ENCODE data around the gene MARK1. TPM values are rescaled to one million over a fixed set of nuclear protein-coding genes. Genes with fewer than 3 reads are reported as not detected.

Gene MARK1
- polyA plus RNA-seq, 1 of the 3 experiments (the other 2 are of a cell fraction): 3.1 TPM

DNA sequence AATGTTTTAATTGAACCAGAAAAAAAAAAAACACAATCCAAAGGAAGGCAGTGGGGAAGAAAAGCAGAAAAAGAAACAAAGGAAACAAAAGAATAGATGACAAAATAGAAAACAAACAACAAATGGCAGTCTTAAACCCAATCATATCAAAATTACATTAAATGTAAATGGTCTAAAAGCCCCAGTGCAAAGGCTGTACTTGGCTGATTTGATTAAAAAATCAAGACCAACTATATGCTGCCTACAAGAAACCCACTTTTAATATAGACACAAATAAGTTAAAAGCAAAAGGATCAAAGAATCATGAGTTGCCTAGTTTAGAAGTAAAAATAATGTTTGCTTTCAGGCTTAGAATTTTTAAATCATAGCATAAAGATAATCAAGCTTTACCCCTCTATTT lies 142.4 kb downstream of the MARK1 start:
- H3F3A ChIP-seq (replicated peaks; ENCODE audit: insufficient read depth): no peaks in the 10 kb centered on the region
- CTCF ChIA-PET: interaction anchor here (0.6 to 1.0 kb wide), 3 partner anchors 9 to 63 kb away, joined by 3 read pairs; no protein-coding TSS in a partner anchor
- H3K4me1 ChIP-seq (ENCODE audit: control insufficient read depth in 1 of 2, insufficient read depth in 2 of 2, low read depth in 1 of 2, low read length in 1 of 2): no peaks in the 10 kb centered on the region
- H3K9me2 ChIP-seq: no peaks in the 10 kb centered on the region
- H3K79me2 ChIP-seq (ENCODE audit: insufficient read depth): no peaks in the 10 kb centered on the region
- H3K4me3 ChIP-seq (ENCODE audit: low read depth in 2 of 2, low read length in 1 of 2): no peak overlapping the region
- no peak for DNase-seq
- H3K27me3 ChIP-seq (ENCODE audit: insufficient read depth): no peaks in the 10 kb centered on the region
- no peaks in the 10 kb centered on the region for H3K9me3 ChIP-seq
- no peak overlapping the region for H3K9ac ChIP-seq
- H3K36me3 ChIP-seq (replicated peaks in 1 of 2; ENCODE audit: control insufficient read depth in 1 of 2, insufficient read depth in 2 of 2, low read length in 1 of 2): peaks cover 0 to 3% of the 10 kb centered on the region in 2 experiments
- POLR2A ChIA-PET: no interaction called here
- H4K20me1 ChIP-seq (ENCODE audit: insufficient read depth): no peaks in the 10 kb centered on the region
- H2AFZ ChIP-seq (ENCODE audit: low read depth): no peak overlapping the region
- H3K27ac ChIP-seq (ENCODE audit: low read depth in 2 of 2, low read length in 1 of 2): no peak overlapping the region
- TF ChIP-seq GABPA (IDR thresholded peaks at IDR 0.05; ENCODE audit: low read depth) (no peak), NRF1 (IDR thresholded peaks at IDR 0.05; ENCODE audit: low read depth, low read length) (no peak), ELF1 (IDR thresholded peaks at IDR 0.05) (no peak), JUND (IDR thresholded peaks at IDR 0.05) (no peak), SIN3A (IDR thresholded peaks at IDR 0.05; ENCODE audit: borderline replicate concordance, low read depth, low read length) (no peak), SMC3 (IDR thresholded peaks at IDR 0.05; ENCODE audit: low read depth, low read length) (no peak), FOSL2 (IDR thresholded peaks at IDR 0.05; ENCODE audit: borderline replicate concordance, low read depth) (no peak), RCOR1 (IDR thresholded peaks at IDR 0.05; ENCODE audit: low read length) (no peak), MXI1 (IDR thresholded peaks at IDR 0.05; ENCODE audit: low read depth, low read length) (no peak)
- TF ChIP-seq, protein P1, sequence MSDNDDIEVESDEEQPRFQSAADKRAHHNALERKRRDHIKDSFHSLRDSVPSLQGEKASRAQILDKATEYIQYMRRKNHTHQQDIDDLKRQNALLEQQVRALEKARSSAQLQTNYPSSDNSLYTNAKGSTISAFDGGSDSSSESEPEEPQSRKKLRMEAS (IDR thresholded peaks at IDR 0.05; ENCODE audit: low read depth): no peak
- TF ChIP-seq, protein P2, sequence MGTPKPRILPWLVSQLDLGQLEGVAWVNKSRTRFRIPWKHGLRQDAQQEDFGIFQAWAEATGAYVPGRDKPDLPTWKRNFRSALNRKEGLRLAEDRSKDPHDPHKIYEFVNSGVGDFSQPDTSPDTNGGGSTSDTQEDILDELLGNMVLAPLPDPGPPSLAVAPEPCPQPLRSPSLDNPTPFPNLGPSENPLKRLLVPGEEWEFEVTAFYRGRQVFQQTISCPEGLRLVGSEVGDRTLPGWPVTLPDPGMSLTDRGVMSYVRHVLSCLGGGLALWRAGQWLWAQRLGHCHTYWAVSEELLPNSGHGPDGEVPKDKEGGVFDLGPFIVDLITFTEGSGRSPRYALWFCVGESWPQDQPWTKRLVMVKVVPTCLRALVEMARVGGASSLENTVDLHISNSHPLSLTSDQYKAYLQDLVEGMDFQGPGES (IDR thresholded peaks at IDR 0.05; ENCODE audit: low read depth, low read length): no peak
- TF ChIP-seq, protein P3, sequence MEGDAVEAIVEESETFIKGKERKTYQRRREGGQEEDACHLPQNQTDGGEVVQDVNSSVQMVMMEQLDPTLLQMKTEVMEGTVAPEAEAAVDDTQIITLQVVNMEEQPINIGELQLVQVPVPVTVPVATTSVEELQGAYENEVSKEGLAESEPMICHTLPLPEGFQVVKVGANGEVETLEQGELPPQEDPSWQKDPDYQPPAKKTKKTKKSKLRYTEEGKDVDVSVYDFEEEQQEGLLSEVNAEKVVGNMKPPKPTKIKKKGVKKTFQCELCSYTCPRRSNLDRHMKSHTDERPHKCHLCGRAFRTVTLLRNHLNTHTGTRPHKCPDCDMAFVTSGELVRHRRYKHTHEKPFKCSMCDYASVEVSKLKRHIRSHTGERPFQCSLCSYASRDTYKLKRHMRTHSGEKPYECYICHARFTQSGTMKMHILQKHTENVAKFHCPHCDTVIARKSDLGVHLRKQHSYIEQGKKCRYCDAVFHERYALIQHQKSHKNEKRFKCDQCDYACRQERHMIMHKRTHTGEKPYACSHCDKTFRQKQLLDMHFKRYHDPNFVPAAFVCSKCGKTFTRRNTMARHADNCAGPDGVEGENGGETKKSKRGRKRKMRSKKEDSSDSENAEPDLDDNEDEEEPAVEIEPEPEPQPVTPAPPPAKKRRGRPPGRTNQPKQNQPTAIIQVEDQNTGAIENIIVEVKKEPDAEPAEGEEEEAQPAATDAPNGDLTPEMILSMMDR (IDR thresholded peaks at IDR 0.05): no peak
- no peak overlapping the region for H3K4me2 ChIP-seq

DNA sequence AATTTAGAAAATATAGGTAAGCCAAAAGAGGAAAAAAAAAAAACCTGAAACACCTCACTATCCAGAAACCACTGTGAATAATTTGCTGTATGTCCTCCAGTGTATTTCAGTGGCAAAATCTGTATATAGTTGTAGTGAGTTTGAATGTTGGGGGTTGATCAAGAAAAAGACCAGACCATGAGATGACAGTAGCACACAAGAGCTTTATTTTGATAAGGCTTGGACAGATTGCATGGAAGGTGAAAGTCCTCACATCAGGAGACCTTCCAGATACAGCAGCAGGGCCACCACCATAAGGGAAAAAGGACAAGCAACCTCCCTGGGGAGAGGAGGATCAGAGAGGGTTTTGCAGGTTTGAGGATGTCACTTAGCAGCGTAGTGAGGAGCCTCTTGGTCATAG lies 146.0 kb downstream of the MARK1 start:
- POLR2A ChIA-PET: no interaction called here
- Histone ChIP-seq H3K9me3 (no peaks in the 10 kb centered on the region), H4K20me1 (ENCODE audit: insufficient read depth) (no peaks in the 10 kb centered on the region), H3F3A (replicated peaks; ENCODE audit: insufficient read depth) (no peaks in the 10 kb centered on the region), H3K36me3 (replicated peaks in 1 of 2; ENCODE audit: control insufficient read depth in 1 of 2, insufficient read depth in 2 of 2, low read length in 1 of 2) (no peaks in the 10 kb centered on the region), H3K27ac (ENCODE audit: low read depth in 2 of 2, low read length in 1 of 2) (no peak overlapping the region), H3K79me2 (ENCODE audit: insufficient read depth) (no peaks in the 10 kb centered on the region), H3K4me2 (no peak overlapping the region), H3K9ac (no peak overlapping the region), H2AFZ (ENCODE audit: low read depth) (no peak overlapping the region), H3K4me1 (ENCODE audit: control insufficient read depth in 1 of 2, insufficient read depth in 2 of 2, low read depth in 1 of 2, low read length in 1 of 2) (no peaks in the 10 kb centered on the region), H3K27me3 (ENCODE audit: insufficient read depth) (no peaks in the 10 kb centered on the region), H3K4me3 (ENCODE audit: low read depth in 2 of 2, low read length in 1 of 2) (no peak overlapping the region), H3K9me2 (no peaks in the 10 kb centered on the region)
- DNase-seq: no peak
- TF ChIP-seq MEF2A (IDR thresholded peaks at IDR 0.05; ENCODE audit: borderline replicate concordance, low read depth): no peak
- TF ChIP-seq RAD21 (IDR thresholded peaks at IDR 0.05; ENCODE audit: low read length): no peak
- no peak for TF ChIP-seq GATA2 (CRISPR knock-in tag; IDR thresholded peaks at IDR 0.05)
- no peak for TF ChIP-seq NRF1 (IDR thresholded peaks at IDR 0.05; ENCODE audit: low read depth, low read length)
- TF ChIP-seq, protein P4, sequence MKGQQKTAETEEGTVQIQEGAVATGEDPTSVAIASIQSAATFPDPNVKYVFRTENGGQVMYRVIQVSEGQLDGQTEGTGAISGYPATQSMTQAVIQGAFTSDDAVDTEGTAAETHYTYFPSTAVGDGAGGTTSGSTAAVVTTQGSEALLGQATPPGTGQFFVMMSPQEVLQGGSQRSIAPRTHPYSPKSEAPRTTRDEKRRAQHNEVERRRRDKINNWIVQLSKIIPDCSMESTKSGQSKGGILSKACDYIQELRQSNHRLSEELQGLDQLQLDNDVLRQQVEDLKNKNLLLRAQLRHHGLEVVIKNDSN (IDR thresholded peaks at IDR 0.05; ENCODE audit: borderline replicate concordance, low read depth): no peak
- TF ChIP-seq FOXJ3 (CRISPR knock-in tag; IDR thresholded peaks at IDR 0.05): no peak
- no peak for TF ChIP-seq RFX5 (IDR thresholded peaks at IDR 0.05; ENCODE audit: low read length)
- CTCF ChIA-PET: interaction anchor here (1.3 to 2.7 kb wide), 3 partner anchors 9 to 102 kb away, joined by 3 to 11 read pairs (median 4); no protein-coding TSS in a partner anchor
- WGBS (ENCODE audit: low lambda C conversion rate): 47% methylated on average over 1 of the region's 1 CpG

All from SK-N-SH (cell line).